ENCODE data around the gene DENND10. TPM values are rescaled to one million over a fixed set of nuclear protein-coding genes. Genes with fewer than 3 reads are reported as not detected.
"Not testable (repeated sequence)": the region's sequence is repeated elsewhere in the genome, so short reads cannot be mapped to it uniquely, and the experiment has no call there.

Gene DENND10
- total RNA-seq, 4 donors from 2014 or later = 33.8 to 50.8 (median 45.7) TPM

- peaks cover 0 to 53% (median 0%) of the 10 kb centered on the region in 3 donors for H3K36me3 ChIP-seq
- no peak overlapping the region for H3K27ac ChIP-seq
Measured at GRCh38 chr10:119174109-119174508, 70.2 kb downstream of the DENND10 start.

GRCh38 chr10:119176166-119176565 lies 72.3 kb downstream of the DENND10 start:
- no peak for DNase-seq
- H3K9me3 ChIP-seq = no peaks in the 10 kb centered on the region
- no peak overlapping the region for H3K4me3 ChIP-seq
- H3K36me3 ChIP-seq = peaks cover 0 to 33% (median 0%) of the 10 kb centered on the region in 3 donors
- H3K4me1 ChIP-seq = peaks cover 0 to 21% (median 6%) of the 10 kb centered on the region in 4 donors
- H3K27me3 ChIP-seq = no peaks in the 10 kb centered on the region
- TF ChIP-seq POLR2A (IDR thresholded peaks at IDR 0.05) = no peak
- no peak for TF ChIP-seq CTCF (IDR thresholded peaks at IDR 0.05)
- no peak overlapping the region for H3K27ac ChIP-seq

More at GRCh38 chr10:119174109-119174508, 70.2 kb downstream of the DENND10 start:
- H3K27me3 ChIP-seq = no peaks in the 10 kb centered on the region
- no peak for DNase-seq
- no peaks in the 10 kb centered on the region for H3K9me3 ChIP-seq
- peaks cover 0 to 21% (median 6%) of the 10 kb centered on the region in 4 donors for H3K4me1 ChIP-seq
- TF ChIP-seq CTCF (IDR thresholded peaks at IDR 0.05) (no peak), POLR2A (IDR thresholded peaks at IDR 0.05) (no peak)
- no peak overlapping the region for H3K4me3 ChIP-seq

- no peak for DNase-seq
- Histone ChIP-seq H3K9me3 (no peaks in the 10 kb centered on the region), H3K4me3 (peak overlapping the region; percentile 73 to 98 (median 87)), H3K36me3 (peaks cover 0 to 16% (median 0%) of the 10 kb centered on the region in 3 donors), H3K27me3 (no peaks in the 10 kb centered on the region), H3K27ac (peak overlapping the region; percentile 89 to 95 (median 90)), H3K4me1 (peaks cover 0 to 21% (median 6%) of the 10 kb centered on the region in 4 donors)
- TF ChIP-seq CTCF (IDR thresholded peaks at IDR 0.05) = no peak
- TF ChIP-seq POLR2A (IDR thresholded peaks at IDR 0.05) = no peak
Measured at GRCh38 chr10:119177708-119178371, 73.9 kb downstream of the DENND10 start.

- peak within 1 kb of the TSS; percentile 89 to 95 (median 90) for H3K27ac ChIP-seq
- H3K4me3 ChIP-seq = peak within 1 kb of the TSS; percentile 73 to 98 (median 87)
- H3K36me3 ChIP-seq = peaks cover 0 to 9% (median 0%) of the 10 kb centered on the region in 3 donors
- TF ChIP-seq CTCF (IDR thresholded peaks at IDR 0.05) = peak in 5 of 6 experiments; percentile 6 to 36 (median 16)
- TF ChIP-seq POLR2A (IDR thresholded peaks at IDR 0.05) = peak; percentile 46 to 63
- DNase-seq = peak; percentile 95 to 97 (median 95)
- H3K4me1 ChIP-seq = peaks cover 0 to 21% (median 6%) of the 10 kb centered on the region in 4 donors
- no peaks in the 10 kb centered on the region for H3K9me3 ChIP-seq
- no peaks in the 10 kb centered on the region for H3K27me3 ChIP-seq
Measured at GRCh38 chr10:119178372-119179119, 74.6 kb downstream of the DENND10 start, which contains the start of gene PRDX3. Gene PRDX3, minus strand, starts transcription at chr10:119178812. Its CDS starts 22 bp downstream, at chr10:119178790.

GRCh38 chr10:119180850-119181400 lies 77.0 kb downstream of the DENND10 start:
- not testable (repeated sequence) for H3K9me3 ChIP-seq, H3K27ac ChIP-seq, H3K27me3 ChIP-seq, H3K36me3 ChIP-seq, DNase-seq, H3K4me3 ChIP-seq
- H3K4me1 ChIP-seq = peaks cover 0 to 21% (median 6%) of the 10 kb centered on the region in 4 donors
